Left lobe of liver (tissue), 2 donors: Measurements from ENCODE around the gene VDAC1. TPM values are rescaled to one million over a fixed set of nuclear protein-coding genes. Genes with fewer than 3 reads are reported as not detected.
"Not testable (repeated sequence)": the region's sequence is repeated elsewhere in the genome, so short reads cannot be mapped to it uniquely, and the experiment has no call there.

ENCODE experiments used
- ATAC-seq: fragments of 200-7000 bp; cut with Tn5 transposase; one replicate; pipeline ENCODE4 v1.9.1; 2020; ENCODE audit warnings: mild to moderate bottlenecking, moderate library complexity
- DNase-seq: peaks from one replicate; pipeline ENCODE4 v3.0.0-alpha.2; 2020; ENCODE audit warnings: low spot score
- total RNA-seq: library from RNA; stranded (reverse); gene quantifications from one replicate; pipeline ENCODE4 v1.2.1, GENCODE V29; 2021
- donor health status: DM: no; HTN: no; CAD: no; lungs with moderate emphysema.
- donor health status: DM: no; HTN: yes; CAD: no.

Gene VDAC1
- total RNA-seq, 1 donor from 2014 or later: 91.2 TPM

GRCh38 chr5:133969654-133970324, 35.0 kb downstream of the VDAC1 start:
- no peak for DNase-seq
- peak; percentile 26 for ATAC-seq

- ATAC-seq: peak; percentile 94
Observed at GRCh38 chr5:133968204-133968980, 36.4 kb downstream of the VDAC1 start, which contains the start of gene C5orf15. Gene C5orf15, minus strand, starts transcription at chr5:133968625. Its CDS starts 41 bp downstream, at chr5:133968584.

GRCh38 chr5:133967698-133968203, 37.0 kb downstream of the VDAC1 start:
- no peak for DNase-seq
- peak; percentile 60 for ATAC-seq

More at GRCh38 chr5:133968204-133968980, 36.4 kb downstream of the VDAC1 start, which contains the start of gene C5orf15:
- DNase-seq: peak; percentile 96

DNA sequence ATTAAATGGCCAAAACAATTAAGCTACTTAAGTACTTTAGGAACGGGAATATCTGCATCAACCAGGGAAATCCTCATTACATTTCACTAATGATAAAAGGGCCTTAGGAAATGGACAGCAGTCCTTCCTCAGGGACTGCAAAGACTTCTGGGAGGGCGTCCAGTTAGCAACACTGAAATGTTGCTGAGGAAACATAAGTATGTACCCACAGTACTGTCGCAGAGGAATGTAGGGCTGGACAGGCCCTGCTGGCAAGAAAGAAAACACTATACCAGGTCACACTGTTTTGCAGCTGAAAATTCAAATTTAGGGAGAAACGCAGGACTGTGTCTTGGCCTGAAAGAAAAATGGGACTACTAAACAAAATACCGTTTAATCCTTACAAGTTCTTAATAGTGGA, 37.7 kb downstream of the VDAC1 start:
- DNase-seq (no peak), ATAC-seq (no peak)

DNA sequence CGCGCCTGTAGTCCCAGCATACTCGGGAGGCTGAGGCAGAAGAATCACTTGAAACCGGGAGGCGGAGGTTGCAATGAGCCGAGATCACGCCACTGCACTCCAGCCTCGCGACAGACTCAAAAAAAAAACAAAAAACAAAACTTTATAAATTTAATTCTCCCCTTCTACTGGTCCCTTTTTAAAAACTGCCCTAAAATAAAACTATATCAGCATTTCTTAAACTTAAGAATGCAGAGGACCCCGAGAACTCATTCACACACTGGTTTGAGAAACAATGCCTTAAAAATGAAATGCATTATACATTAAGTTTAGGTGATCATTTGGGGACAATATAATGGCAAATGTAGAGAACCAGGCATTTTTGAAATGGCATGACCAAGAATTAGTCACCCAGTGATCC, 38.7 kb downstream of the VDAC1 start:
- no peak for ATAC-seq
- no peak for DNase-seq

DNA sequence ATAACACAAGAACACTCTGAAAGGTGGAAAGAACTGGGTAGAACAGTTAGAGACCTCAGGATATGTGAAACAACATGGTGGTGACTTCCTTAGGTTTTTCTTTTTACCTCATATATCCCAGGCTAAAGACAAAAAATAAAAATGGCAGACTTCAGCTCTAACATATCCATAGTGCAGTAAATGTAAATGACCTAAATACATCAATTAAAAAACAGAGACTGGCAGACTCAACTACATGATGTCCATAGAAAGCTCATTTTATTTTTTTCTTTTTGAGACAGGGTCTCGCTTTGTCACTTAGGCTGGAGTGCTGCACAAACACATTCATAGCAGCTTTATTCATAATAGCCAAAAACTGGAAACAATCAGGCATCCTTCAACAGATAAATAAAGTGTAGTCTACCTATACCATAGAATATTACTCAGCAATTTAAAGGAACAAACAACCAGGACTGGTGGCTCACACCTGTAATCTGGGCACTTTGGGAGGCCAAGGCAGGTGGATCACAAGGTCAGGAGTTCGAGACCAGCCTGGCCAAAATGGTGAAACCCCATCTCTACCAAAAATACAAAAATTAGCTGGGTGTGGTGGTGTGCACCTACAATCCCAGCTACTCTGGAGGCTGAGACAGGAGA, 41.2 kb downstream of the VDAC1 start:
- DNase-seq (no peak), ATAC-seq (no peak)

- no peak for DNase-seq
- no peak for ATAC-seq
Observed at GRCh38 chr5:133962801-133963476, 41.8 kb downstream of the VDAC1 start.

DNA sequence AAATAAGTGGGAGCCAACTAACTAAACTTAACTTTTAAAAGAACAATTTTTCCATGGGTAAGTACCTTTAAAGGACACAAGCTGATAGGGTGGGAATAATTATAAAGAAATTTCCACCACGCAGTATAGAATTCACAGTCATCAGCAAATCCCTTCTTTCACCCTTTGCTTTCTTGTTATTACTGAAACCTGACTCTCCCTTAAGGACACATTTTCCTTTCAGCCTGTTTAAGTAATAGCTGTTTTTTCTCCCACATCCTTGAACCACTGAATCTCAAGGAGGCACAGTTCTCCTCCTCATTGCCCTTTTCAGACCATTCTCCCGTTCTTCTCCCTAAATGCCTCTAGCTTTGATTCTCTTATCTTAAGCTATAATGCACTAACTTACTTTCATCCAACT, 42.6 kb downstream of the VDAC1 start:
- DNase-seq (no peak), ATAC-seq (no peak)

DNA sequence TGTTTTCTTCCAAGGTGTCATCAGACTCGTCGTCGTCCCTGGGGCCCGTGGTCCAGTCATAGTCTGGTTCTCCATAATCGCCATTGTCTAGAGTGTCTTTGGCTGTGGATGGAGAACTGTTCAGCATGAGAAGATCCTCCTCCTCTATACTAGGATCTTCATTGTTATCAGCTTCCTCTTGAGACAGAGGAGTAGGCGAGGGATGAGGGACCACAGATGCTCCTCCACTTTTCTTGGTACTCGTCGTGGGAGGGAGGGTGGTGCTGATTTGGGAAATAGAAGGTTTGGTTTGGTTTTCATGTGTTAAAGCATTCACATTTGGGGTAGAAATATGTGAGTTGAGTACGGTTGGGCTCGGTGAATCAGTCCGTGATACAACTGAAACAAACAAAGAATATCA, 45.1 kb downstream of the VDAC1 start:
- DNase-seq (no peak), ATAC-seq (no peak)

DNA sequence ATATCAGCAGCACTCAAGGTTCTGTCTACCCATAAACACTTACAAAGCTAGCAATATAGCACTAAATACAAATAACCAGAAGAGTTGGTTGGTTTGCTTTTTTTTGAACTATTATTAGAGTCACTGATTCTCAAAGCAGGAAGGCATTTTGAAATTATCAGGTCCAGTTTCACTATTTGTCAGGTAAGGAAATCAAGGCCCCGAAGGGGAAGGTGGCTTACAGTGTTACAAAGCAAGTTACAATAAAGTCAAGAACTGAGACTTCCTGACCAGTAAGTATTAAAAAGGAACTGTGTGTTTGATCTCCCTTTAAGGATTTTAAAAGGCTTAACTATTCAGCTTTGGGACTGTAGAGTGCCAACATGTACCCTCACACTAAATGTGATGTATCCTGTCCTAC, 47.2 kb downstream of the VDAC1 start:
- ATAC-seq: no peak
- DNase-seq: no peak

- DNase-seq (no peak), ATAC-seq (no peak)
Observed at GRCh38 chr5:133957080-133957479, 47.7 kb downstream of the VDAC1 start.

DNA sequence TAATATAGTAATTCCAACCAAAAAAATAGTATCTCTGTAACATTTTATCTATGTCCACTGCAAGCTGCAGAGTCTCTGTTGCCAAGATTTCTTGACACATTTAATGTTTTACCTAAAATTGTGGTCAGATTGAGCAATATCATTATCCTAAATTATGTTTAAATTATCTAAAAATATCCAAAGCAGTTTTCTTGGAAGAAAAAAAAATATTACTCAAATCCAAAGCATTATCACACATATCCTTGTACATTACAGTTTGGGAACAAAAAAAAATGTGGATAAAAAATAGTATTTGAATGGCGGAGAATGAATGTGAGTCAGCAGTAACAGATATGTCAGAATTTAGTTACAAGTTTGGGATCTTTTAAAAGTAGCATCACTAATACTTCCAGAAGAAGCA, 48.6 kb downstream of the VDAC1 start:
- DNase-seq, ATAC-seq: not testable (repeated sequence)

- DNase-seq: no peak
- ATAC-seq: peak; percentile 71
Observed at GRCh38 chr5:133953568-133954145, 51.1 kb downstream of the VDAC1 start.

DNA sequence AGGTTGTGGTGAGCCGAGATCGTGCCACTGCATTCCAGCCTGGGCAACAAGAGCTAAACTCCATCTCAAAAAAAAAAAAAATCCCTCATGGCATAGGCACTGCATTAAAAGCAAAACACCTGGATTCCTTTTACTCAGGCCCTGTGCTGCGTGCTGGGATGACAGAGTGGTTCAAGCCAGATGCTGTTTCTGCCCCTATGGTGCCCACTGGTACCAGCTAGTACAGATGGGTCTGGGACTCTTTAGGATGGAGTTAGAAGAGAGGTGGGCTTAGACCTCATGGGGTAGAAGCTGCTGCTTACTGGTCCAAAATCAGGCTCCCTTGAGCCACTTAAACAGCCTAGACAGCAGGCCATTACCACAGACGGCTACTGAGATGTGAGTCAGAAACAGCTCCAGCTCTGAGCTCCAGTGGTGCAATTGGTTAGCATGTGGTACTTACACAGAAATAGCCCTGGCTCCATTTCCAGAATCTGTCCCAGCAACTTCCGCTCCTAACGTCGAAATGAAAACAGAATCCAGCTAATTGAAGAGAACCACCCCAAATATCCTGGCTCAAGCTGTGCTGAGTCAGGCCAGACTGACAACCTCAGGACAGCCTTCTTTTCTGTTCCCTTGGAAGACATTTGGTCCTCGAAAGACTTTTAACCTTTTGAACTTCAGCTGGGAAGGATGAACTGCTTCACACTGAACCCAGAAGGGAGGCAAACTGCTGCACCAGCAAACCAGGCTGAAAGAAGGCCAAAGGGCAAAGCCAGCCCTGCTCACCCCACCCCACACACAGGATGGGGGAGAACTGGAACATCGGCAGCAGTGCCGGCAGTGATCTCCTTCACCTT, 51.8 kb downstream of the VDAC1 start:
- DNase-seq: peak; percentile 64
- ATAC-seq: peak; percentile 89

DNA sequence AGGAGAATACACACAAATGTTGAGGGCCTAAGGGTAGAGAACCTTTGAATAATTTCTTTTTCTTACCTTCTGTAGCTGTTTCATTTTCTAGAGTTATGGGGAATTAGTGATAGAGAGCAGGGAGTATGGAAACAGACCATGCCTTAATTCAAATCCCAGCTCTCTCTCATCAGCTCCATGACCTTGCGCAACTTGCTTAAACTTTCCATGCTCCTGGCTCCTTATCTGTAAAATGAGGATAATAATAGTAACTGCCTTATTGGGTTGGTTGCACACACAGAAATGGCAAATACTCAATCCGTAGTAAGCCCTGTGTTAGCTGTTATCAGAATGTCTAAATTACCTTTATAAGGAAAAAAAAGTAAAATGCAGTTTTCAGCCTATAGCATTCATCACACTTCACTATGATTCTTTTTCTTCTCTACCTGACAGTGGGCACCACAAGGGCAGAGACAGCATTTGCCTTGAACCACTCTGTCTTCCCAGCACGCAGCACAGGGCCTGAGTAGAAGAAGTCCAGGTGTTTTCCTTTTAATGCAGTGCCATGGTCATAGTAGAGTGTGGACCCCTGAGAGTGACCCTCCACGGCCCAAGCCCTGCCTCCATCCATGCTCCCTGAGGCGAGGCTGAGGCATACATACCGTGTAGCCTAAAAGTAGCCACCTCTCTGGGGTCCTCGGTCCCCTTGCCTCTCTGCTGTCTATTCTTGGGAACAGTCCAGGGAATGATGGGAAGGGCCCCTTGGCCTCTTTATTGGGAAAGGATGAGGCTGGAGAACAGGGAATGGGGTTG, 53.8 kb downstream of the VDAC1 start:
- DNase-seq (peak; percentile 33), ATAC-seq (no peak)

- ATAC-seq (no peak), DNase-seq (no peak)
Observed at GRCh38 chr5:133948721-133949120, 56.1 kb downstream of the VDAC1 start.

DNA sequence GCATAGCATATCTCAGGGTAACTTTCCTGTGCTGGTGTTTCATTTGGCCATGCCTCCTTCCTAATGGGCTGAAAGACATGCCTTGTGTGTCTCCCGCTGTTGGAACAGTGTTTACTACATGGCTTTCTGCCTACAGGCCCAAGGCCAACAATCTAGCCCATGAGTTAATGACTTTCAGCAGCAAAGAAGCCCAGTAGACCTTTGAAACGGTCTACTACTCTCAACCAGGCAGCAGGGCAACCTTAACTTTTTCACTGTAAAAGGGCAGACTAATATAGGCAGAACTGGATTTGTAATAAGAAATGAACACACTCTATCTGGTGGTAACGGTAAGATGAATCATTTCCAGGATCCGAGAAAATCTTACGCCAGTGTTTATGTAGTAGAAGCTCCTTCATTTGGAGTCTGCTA, 57.3 kb downstream of the VDAC1 start:
- DNase-seq: peak; percentile 81
- ATAC-seq: peak; percentile 90

- ATAC-seq (no peak), DNase-seq (no peak)
Observed at GRCh38 chr5:133945568-133945967, 59.2 kb downstream of the VDAC1 start.
